ENCODE results near the gene LRMDA. TPM values are rescaled to one million over a fixed set of nuclear protein-coding genes. Genes with fewer than 3 reads are reported as not detected.

The LRMDA gene
- total RNA-seq, 1 experiment from 2014 or later: 4.8 TPM

GRCh38 chr10:76080991-76081390 lies 649.6 kb downstream of the LRMDA start:
- no peak; the same call in 1 of the 2 replicates for ATAC-seq
- no peak overlapping the region for H3K4me3 ChIP-seq (replicated peaks in 1 of 2; ENCODE audit: low read depth in 1 of 2, low read length in 2 of 2)
- ChIA-PET POLR2A (interaction anchor here (2.6 kb wide), 1 partner anchor 679 kb away, joined by 9 read pairs; the partner anchor contains the start of gene ZNF503), RAD21 (ENCODE audit: low non-redundant PET in 1 of 2, low total read pairs in 2 of 2, uncharacterized antibody in 2 of 2, unreplicated experiment in 2 of 2) (no interaction called here), CTCF (interaction anchor here (3.1 kb wide), 1 partner anchor 44 kb away, joined by 11 read pairs; no protein-coding TSS in a partner anchor)
- peak overlapping the region; percentile 40 for H2AFZ ChIP-seq (ENCODE audit: low read depth, low read length, poor library complexity, severe bottlenecking)
- no peak overlapping the region for H3K9ac ChIP-seq (ENCODE audit: low read length)
- peaks cover 27 to 37% of the 10 kb centered on the region in 2 experiments for H3K4me1 ChIP-seq (ENCODE audit: control insufficient read depth in 1 of 2, insufficient read depth in 2 of 2, low read length in 2 of 2)
- no peak overlapping the region for H3K27ac ChIP-seq (ENCODE audit: low read depth, low read length)
- intact Hi-C loops (cut with micrococcal nuclease): no loop called here
- H3K9me3 ChIP-seq (ENCODE audit: control insufficient read depth in 1 of 2, insufficient read depth in 1 of 2, low read depth in 1 of 2, low read length in 2 of 2): no peaks in the 10 kb centered on the region
- no peaks in the 10 kb centered on the region for H3K9me2 ChIP-seq (ENCODE audit: insufficient read depth)
- DNase-seq (ENCODE audit: low read depth, low spot score): no peak
- no peaks in the 10 kb centered on the region for H4K20me1 ChIP-seq (ENCODE audit: insufficient read depth)
- TF ChIP-seq SIN3A (IDR thresholded peaks at IDR 0.05; ENCODE audit: low read depth): no peak
- no peak for TF ChIP-seq ELF1 (IDR thresholded peaks at IDR 0.05; ENCODE audit: borderline replicate concordance, low read depth)
- TF ChIP-seq ZNF274 (IDR thresholded peaks at IDR 0.05; ENCODE audit: low read depth, low read length): no peak
- no peak for TF ChIP-seq EGR1 (IDR thresholded peaks at IDR 0.05; ENCODE audit: low read depth)
- peak; percentile 58; the same call in 1 of the 2 replicates for TF ChIP-seq JUND (IDR thresholded peaks at IDR 0.05)
- TF ChIP-seq FOSL1 (IDR thresholded peaks at IDR 0.05; ENCODE audit: low read depth): peak; percentile 66
- no peak for TF ChIP-seq CEBPB (IDR thresholded peaks at IDR 0.05; ENCODE audit: low read depth)
- no peak for TF ChIP-seq POLR2AphosphoS5 (IDR thresholded peaks at IDR 0.05; ENCODE audit: low read depth, low read length)
- TF ChIP-seq SRF (IDR thresholded peaks at IDR 0.05; ENCODE audit: low read depth): no peak
- TF ChIP-seq YY1 (IDR thresholded peaks at IDR 0.05; ENCODE audit: extremely low read depth, insufficient replicate concordance, low read depth, low read length): no peak
- TF ChIP-seq ATF3 (IDR thresholded peaks at IDR 0.05): no peak
- no peak for TF ChIP-seq ZBTB33 (IDR thresholded peaks at IDR 0.05; ENCODE audit: extremely low read depth, insufficient replicate concordance, low read length)
- TF ChIP-seq SP1 (IDR thresholded peaks at IDR 0.05; ENCODE audit: low read depth): peak; percentile 32; the same call in 1 of the 2 replicates
- TF ChIP-seq POLR2A (IDR thresholded peaks at IDR 0.05; ENCODE audit: borderline replicate concordance, extremely low read depth, insufficient read depth, insufficient read length): no peak
- TF ChIP-seq CBX3 (IDR thresholded peaks at IDR 0.05; ENCODE audit: low read depth): no peak
- TF ChIP-seq ZFX (IDR thresholded peaks at IDR 0.05): no peak
- TF ChIP-seq TCF7L2 (IDR thresholded peaks at IDR 0.05; ENCODE audit: borderline replicate concordance, extremely low read depth, insufficient read depth, insufficient read length): no peak
- no peak for TF ChIP-seq EZH2phosphoT487 (IDR thresholded peaks at IDR 0.05; ENCODE audit: borderline replicate concordance)
- no peak for TF ChIP-seq MAX (IDR thresholded peaks at IDR 0.05)
- TF ChIP-seq EZH2 (IDR thresholded peaks at IDR 0.05): no peak
- TF ChIP-seq RAD21 (IDR thresholded peaks at IDR 0.05; ENCODE audit: low read depth): no peak
- no TSS peak for BruUV-seq (replicated peaks)
- H3K79me2 ChIP-seq (ENCODE audit: insufficient read depth, low read length): no peaks in the 10 kb centered on the region
- H3K36me3 ChIP-seq (ENCODE audit: control insufficient read depth in 1 of 2, insufficient read depth in 2 of 2, low read length in 2 of 2): no peaks in the 10 kb centered on the region
- H3K27me3 ChIP-seq (ENCODE audit: insufficient read depth, low read length): peaks cover 4% of the 10 kb centered on the region; the same call in 1 of the 2 replicates
- H3K4me2 ChIP-seq (ENCODE audit: low read length): peak overlapping the region; percentile 46

All from HCT116 (cell line).